ENCODE measurements around the gene DCHS2.

Gene DCHS2

GRCh38 chr4:154456889-154457288 is 34.7 kb downstream of the DCHS2 start:
- Histone ChIP-seq H3K36me3 (ENCODE audit: low read depth) (no peaks in the 10 kb centered on the region), H3K4me1 (ENCODE audit: insufficient read depth, poor library complexity, severe bottlenecking) (no peaks in the 10 kb centered on the region), H3K4me3 (ENCODE audit: severe bottlenecking) (no peak overlapping the region), H3K27me3 (ENCODE audit: insufficient read depth, poor library complexity, severe bottlenecking) (no peaks in the 10 kb centered on the region), H3K9me3 (ENCODE audit: severe bottlenecking) (no peaks in the 10 kb centered on the region), H3K27ac (ENCODE audit: poor library complexity, severe bottlenecking) (no peak overlapping the region)
- DNase-seq (ENCODE audit: low spot score) (no peak), ATAC-seq (ENCODE audit: low read depth) (no peak)
- TF ChIP-seq, protein P1, sequence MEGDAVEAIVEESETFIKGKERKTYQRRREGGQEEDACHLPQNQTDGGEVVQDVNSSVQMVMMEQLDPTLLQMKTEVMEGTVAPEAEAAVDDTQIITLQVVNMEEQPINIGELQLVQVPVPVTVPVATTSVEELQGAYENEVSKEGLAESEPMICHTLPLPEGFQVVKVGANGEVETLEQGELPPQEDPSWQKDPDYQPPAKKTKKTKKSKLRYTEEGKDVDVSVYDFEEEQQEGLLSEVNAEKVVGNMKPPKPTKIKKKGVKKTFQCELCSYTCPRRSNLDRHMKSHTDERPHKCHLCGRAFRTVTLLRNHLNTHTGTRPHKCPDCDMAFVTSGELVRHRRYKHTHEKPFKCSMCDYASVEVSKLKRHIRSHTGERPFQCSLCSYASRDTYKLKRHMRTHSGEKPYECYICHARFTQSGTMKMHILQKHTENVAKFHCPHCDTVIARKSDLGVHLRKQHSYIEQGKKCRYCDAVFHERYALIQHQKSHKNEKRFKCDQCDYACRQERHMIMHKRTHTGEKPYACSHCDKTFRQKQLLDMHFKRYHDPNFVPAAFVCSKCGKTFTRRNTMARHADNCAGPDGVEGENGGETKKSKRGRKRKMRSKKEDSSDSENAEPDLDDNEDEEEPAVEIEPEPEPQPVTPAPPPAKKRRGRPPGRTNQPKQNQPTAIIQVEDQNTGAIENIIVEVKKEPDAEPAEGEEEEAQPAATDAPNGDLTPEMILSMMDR (IDR thresholded peaks at IDR 0.05; ENCODE audit: poor library complexity, severe bottlenecking): no peak

- DNase-seq (ENCODE audit: low spot score): no peak
- ATAC-seq (ENCODE audit: low read depth): no peak
- H3K9me3 ChIP-seq (ENCODE audit: severe bottlenecking): no peaks in the 10 kb centered on the region
- no peak overlapping the region for H3K27ac ChIP-seq (ENCODE audit: poor library complexity, severe bottlenecking)
- H3K36me3 ChIP-seq (ENCODE audit: low read depth): no peaks in the 10 kb centered on the region
- TF ChIP-seq, protein P1 (IDR thresholded peaks at IDR 0.05; ENCODE audit: poor library complexity, severe bottlenecking): no peak
- no peaks in the 10 kb centered on the region for H3K4me1 ChIP-seq (ENCODE audit: insufficient read depth, poor library complexity, severe bottlenecking)
- no peaks in the 10 kb centered on the region for H3K27me3 ChIP-seq (ENCODE audit: insufficient read depth, poor library complexity, severe bottlenecking)
- H3K4me3 ChIP-seq (ENCODE audit: severe bottlenecking): no peak overlapping the region
Observed at GRCh38 chr4:154456240-154456639, 35.4 kb downstream of the DCHS2 start.

GRCh38 chr4:154455111-154455510 is 36.5 kb downstream of the DCHS2 start:
- Histone ChIP-seq H3K27ac (ENCODE audit: poor library complexity, severe bottlenecking) (no peak overlapping the region), H3K9me3 (ENCODE audit: severe bottlenecking) (no peaks in the 10 kb centered on the region), H3K36me3 (ENCODE audit: low read depth) (no peaks in the 10 kb centered on the region), H3K4me1 (ENCODE audit: insufficient read depth, poor library complexity, severe bottlenecking) (no peaks in the 10 kb centered on the region), H3K4me3 (ENCODE audit: severe bottlenecking) (no peak overlapping the region), H3K27me3 (ENCODE audit: insufficient read depth, poor library complexity, severe bottlenecking) (no peaks in the 10 kb centered on the region)
- TF ChIP-seq, protein P1 (IDR thresholded peaks at IDR 0.05; ENCODE audit: poor library complexity, severe bottlenecking): no peak
- DNase-seq (ENCODE audit: low spot score) (no peak), ATAC-seq (ENCODE audit: low read depth) (no peak)

DNA sequence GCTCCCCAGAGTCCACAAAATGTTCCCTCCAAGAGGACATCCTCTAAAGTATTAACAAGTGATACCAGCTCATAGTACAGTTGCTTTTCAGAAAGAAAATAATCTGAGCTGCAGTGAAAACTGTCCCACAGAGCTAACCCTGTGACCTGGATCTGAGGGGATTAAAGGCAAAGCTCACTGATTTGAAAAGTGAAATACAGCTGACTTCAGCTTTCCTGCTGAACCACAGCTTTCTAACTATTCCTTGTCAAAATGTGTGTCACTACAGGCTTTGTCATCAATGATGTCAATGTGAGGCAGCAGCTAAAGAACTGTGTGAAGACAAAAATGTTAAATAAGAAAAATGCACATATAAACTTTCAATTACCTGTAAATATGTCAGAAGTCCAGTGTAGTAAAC is 36.9 kb downstream of the DCHS2 start:
- TF ChIP-seq, protein P1 (IDR thresholded peaks at IDR 0.05; ENCODE audit: poor library complexity, severe bottlenecking): no peak
- ATAC-seq (ENCODE audit: low read depth): no peak

DNA sequence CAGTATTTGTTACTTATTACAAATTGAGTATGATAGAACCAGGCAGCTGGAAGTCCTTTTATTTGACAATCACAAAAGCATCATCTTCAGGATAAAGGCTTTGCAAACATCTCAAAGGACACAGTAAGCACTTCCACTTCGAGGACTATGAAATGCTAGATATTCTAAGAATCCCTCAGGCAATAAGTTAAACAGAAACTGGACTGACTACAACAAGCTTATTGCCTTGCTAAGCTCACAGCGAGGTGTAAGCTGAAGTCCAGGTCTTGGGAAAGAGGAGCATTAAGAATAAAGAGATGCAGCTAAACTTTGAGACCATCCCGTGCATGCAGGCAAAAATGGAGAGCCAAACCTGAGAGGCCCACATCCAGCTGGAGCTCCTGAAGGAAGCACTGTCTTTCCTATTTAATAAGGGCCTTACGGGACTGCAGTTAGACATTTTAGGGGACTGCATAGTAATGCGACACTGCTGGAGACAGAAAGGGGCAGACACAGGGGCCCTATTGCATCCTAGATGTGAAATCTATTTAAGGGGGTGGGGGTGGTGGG is 38.7 kb downstream of the DCHS2 start:
- H3K36me3 ChIP-seq (ENCODE audit: low read depth): no peaks in the 10 kb centered on the region
- TF ChIP-seq, protein P1 (IDR thresholded peaks at IDR 0.05; ENCODE audit: poor library complexity, severe bottlenecking): no peak
- H3K27ac ChIP-seq (ENCODE audit: poor library complexity, severe bottlenecking): no peak overlapping the region
- no peak for DNase-seq (ENCODE audit: low spot score)
- no peak for ATAC-seq (ENCODE audit: low read depth)
- H3K4me1 ChIP-seq (ENCODE audit: insufficient read depth, poor library complexity, severe bottlenecking): no peaks in the 10 kb centered on the region
- H3K4me3 ChIP-seq (ENCODE audit: severe bottlenecking): no peak overlapping the region
- no peaks in the 10 kb centered on the region for H3K27me3 ChIP-seq (ENCODE audit: insufficient read depth, poor library complexity, severe bottlenecking)
- H3K9me3 ChIP-seq (ENCODE audit: severe bottlenecking): no peaks in the 10 kb centered on the region

More for the DNA sequence above, 36.9 kb downstream of the DCHS2 start:
- Histone ChIP-seq H3K27ac (ENCODE audit: poor library complexity, severe bottlenecking) (no peak overlapping the region), H3K27me3 (ENCODE audit: insufficient read depth, poor library complexity, severe bottlenecking) (no peaks in the 10 kb centered on the region), H3K4me1 (ENCODE audit: insufficient read depth, poor library complexity, severe bottlenecking) (no peaks in the 10 kb centered on the region), H3K9me3 (ENCODE audit: severe bottlenecking) (no peaks in the 10 kb centered on the region), H3K4me3 (ENCODE audit: severe bottlenecking) (no peak overlapping the region), H3K36me3 (ENCODE audit: low read depth) (no peaks in the 10 kb centered on the region)
- no peak for DNase-seq (ENCODE audit: low spot score)

Measured in RWPE2 (cell line).